ENCODE measurements around the gene HERC2. TPM values are rescaled to one million over a fixed set of nuclear protein-coding genes. Genes with fewer than 3 reads are reported as not detected.
A peak's percentile ranks its signal among the peaks of the same experiment; 100 is the strongest.
"Not testable (repeated sequence)": the region's sequence is repeated elsewhere in the genome, so short reads cannot be mapped to it uniquely, and the experiment has no call there.

HERC2 gene
- polyA plus RNA-seq, 3 donors from 2014 or later = 4.8 to 13.9 (median 7.6) TPM

- not testable (repeated sequence) for H3K27ac Mint-ChIP-seq; H3K9me3 Mint-ChIP-seq; H3K27me3 Mint-ChIP-seq (ENCODE audit: low read depth in 3 of 3); H3K4me1 Mint-ChIP-seq; DNase-seq; H3K4me3 Mint-ChIP-seq
- H3K36me3 Mint-ChIP-seq = peaks cover 25 to 51% (median 43%) of the 10 kb centered on the region in 3 donors
Measured at GRCh38 chr15:28197694-28198093, 124.3 kb downstream of the HERC2 start.

GRCh38 chr15:28196581-28196980 is 125.4 kb downstream of the HERC2 start:
- not testable (repeated sequence) for H3K4me3 Mint-ChIP-seq; DNase-seq; H3K4me1 Mint-ChIP-seq; H3K27me3 Mint-ChIP-seq (ENCODE audit: low read depth in 3 of 3); H3K27ac Mint-ChIP-seq; H3K9me3 Mint-ChIP-seq
- H3K36me3 Mint-ChIP-seq = peaks cover 25 to 50% (median 46%) of the 10 kb centered on the region in 3 donors

- H3K27ac Mint-ChIP-seq = peak overlapping the region in 3 of 6 donors; percentile 23 to 40 (median 38)
- H3K9me3 Mint-ChIP-seq = no peaks in the 10 kb centered on the region
- H3K36me3 Mint-ChIP-seq = peaks cover 19 to 54% (median 35%) of the 10 kb centered on the region in 3 donors
- H3K4me3 Mint-ChIP-seq = no peak overlapping the region
- no peak for DNase-seq
- H3K27me3 Mint-ChIP-seq (ENCODE audit: low read depth in 3 of 3) = no peaks in the 10 kb centered on the region
- peaks cover 4 to 12% of the 10 kb centered on the region in 2 donors for H3K4me1 Mint-ChIP-seq
Measured at GRCh38 chr15:28192772-28193171, 129.2 kb downstream of the HERC2 start.

GRCh38 chr15:28191832-28192231 is 130.1 kb downstream of the HERC2 start:
- Mint-ChIP-seq H3K4me1 (peaks cover 4 to 12% of the 10 kb centered on the region in 2 donors), H3K4me3 (no peak overlapping the region), H3K27me3 (ENCODE audit: low read depth in 3 of 3) (no peaks in the 10 kb centered on the region), H3K36me3 (peaks cover 22 to 57% (median 39%) of the 10 kb centered on the region in 3 donors), H3K9me3 (no peaks in the 10 kb centered on the region), H3K27ac (peak overlapping the region in 1 of 6 donors; percentile 29)
- DNase-seq = no peak

- Mint-ChIP-seq H3K4me3 (no peak overlapping the region), H3K27me3 (ENCODE audit: low read depth in 3 of 3) (no peaks in the 10 kb centered on the region), H3K36me3 (peaks cover 23 to 54% (median 37%) of the 10 kb centered on the region in 3 donors), H3K4me1 (peaks cover 4 to 12% of the 10 kb centered on the region in 2 donors), H3K27ac (peak overlapping the region in 1 of 6 donors; percentile 53), H3K9me3 (no peaks in the 10 kb centered on the region)
- DNase-seq = no peak
Measured at GRCh38 chr15:28190391-28191174, 131.4 kb downstream of the HERC2 start.

- H3K27ac Mint-ChIP-seq = no peak overlapping the region
- no peak for DNase-seq
Measured at GRCh38 chr15:28185148-28185895, 136.7 kb downstream of the HERC2 start.

GRCh38 chr15:28184166-28184565 is 137.8 kb downstream of the HERC2 start:
- Mint-ChIP-seq H3K27me3 (ENCODE audit: low read depth in 3 of 3) (no peaks in the 10 kb centered on the region), H3K36me3 (peaks cover 17 to 56% (median 20%) of the 10 kb centered on the region in 3 donors), H3K4me3 (no peak overlapping the region), H3K9me3 (no peaks in the 10 kb centered on the region), H3K4me1 (no peaks in the 10 kb centered on the region), H3K27ac (no peak overlapping the region)
- DNase-seq = no peak

More at GRCh38 chr15:28185148-28185895, 136.7 kb downstream of the HERC2 start:
- H3K4me3 Mint-ChIP-seq = no peak overlapping the region
- H3K27me3 Mint-ChIP-seq (ENCODE audit: low read depth in 3 of 3) = no peaks in the 10 kb centered on the region
- no peaks in the 10 kb centered on the region for H3K9me3 Mint-ChIP-seq
- H3K4me1 Mint-ChIP-seq = no peaks in the 10 kb centered on the region
- H3K36me3 Mint-ChIP-seq = peaks cover 18 to 58% (median 21%) of the 10 kb centered on the region in 3 donors

GRCh38 chr15:28182731-28183130 is 139.2 kb downstream of the HERC2 start:
- Mint-ChIP-seq H3K9me3 (no peaks in the 10 kb centered on the region), H3K27me3 (ENCODE audit: low read depth in 3 of 3) (no peaks in the 10 kb centered on the region), H3K4me1 (no peaks in the 10 kb centered on the region), H3K27ac (no peak overlapping the region), H3K4me3 (no peak overlapping the region), H3K36me3 (peaks cover 18 to 53% (median 19%) of the 10 kb centered on the region in 3 donors)
- DNase-seq = no peak

- Mint-ChIP-seq H3K36me3 (peaks cover 17 to 54% (median 19%) of the 10 kb centered on the region in 3 donors), H3K27me3 (ENCODE audit: low read depth in 3 of 3) (no peaks in the 10 kb centered on the region), H3K27ac (peak overlapping the region in 1 of 6 donors; percentile 31), H3K4me3 (no peak overlapping the region), H3K9me3 (no peaks in the 10 kb centered on the region), H3K4me1 (no peaks in the 10 kb centered on the region)
- no peak for DNase-seq
Measured at GRCh38 chr15:28182216-28182615, 139.8 kb downstream of the HERC2 start.

- no peak overlapping the region for H3K27ac Mint-ChIP-seq
- no peaks in the 10 kb centered on the region for H3K9me3 Mint-ChIP-seq
- peaks cover 19 to 54% (median 20%) of the 10 kb centered on the region in 3 donors for H3K36me3 Mint-ChIP-seq
- no peak overlapping the region for H3K4me3 Mint-ChIP-seq
- no peak for DNase-seq
- no peaks in the 10 kb centered on the region for H3K27me3 Mint-ChIP-seq (ENCODE audit: low read depth in 3 of 3)
- H3K4me1 Mint-ChIP-seq = no peaks in the 10 kb centered on the region
Measured at GRCh38 chr15:28181366-28181765, 140.6 kb downstream of the HERC2 start.

GRCh38 chr15:28179270-28179669 is 142.7 kb downstream of the HERC2 start:
- DNase-seq = no peak
- H3K9me3 Mint-ChIP-seq = no peaks in the 10 kb centered on the region
- H3K27ac Mint-ChIP-seq = no peak overlapping the region
- H3K4me3 Mint-ChIP-seq = no peak overlapping the region
- peaks cover 23 to 56% (median 26%) of the 10 kb centered on the region in 3 donors for H3K36me3 Mint-ChIP-seq
- no peaks in the 10 kb centered on the region for H3K27me3 Mint-ChIP-seq (ENCODE audit: low read depth in 3 of 3)
- H3K4me1 Mint-ChIP-seq = no peaks in the 10 kb centered on the region

- H3K4me1 Mint-ChIP-seq = no peaks in the 10 kb centered on the region
- peaks cover 23 to 60% (median 26%) of the 10 kb centered on the region in 3 donors for H3K36me3 Mint-ChIP-seq
- H3K27me3 Mint-ChIP-seq (ENCODE audit: low read depth in 3 of 3) = no peaks in the 10 kb centered on the region
- no peaks in the 10 kb centered on the region for H3K9me3 Mint-ChIP-seq
- no peak for DNase-seq
- H3K4me3 Mint-ChIP-seq = no peak overlapping the region
- H3K27ac Mint-ChIP-seq = no peak overlapping the region
Measured at GRCh38 chr15:28178727-28179126, 143.3 kb downstream of the HERC2 start.

GRCh38 chr15:28178290-28178689 is 143.7 kb downstream of the HERC2 start:
- Mint-ChIP-seq H3K27ac (no peak overlapping the region), H3K9me3 (no peaks in the 10 kb centered on the region), H3K4me1 (no peaks in the 10 kb centered on the region), H3K27me3 (ENCODE audit: low read depth in 3 of 3) (peaks cover 0 to 2% (median 0%) of the 10 kb centered on the region in 3 donors), H3K4me3 (no peak overlapping the region), H3K36me3 (peaks cover 23 to 61% (median 26%) of the 10 kb centered on the region in 3 donors)
- no peak for DNase-seq

GRCh38 chr15:28169366-28169765 is 152.6 kb downstream of the HERC2 start:
- H3K4me1 Mint-ChIP-seq = no peaks in the 10 kb centered on the region
- no peak for DNase-seq
- no peaks in the 10 kb centered on the region for H3K9me3 Mint-ChIP-seq
- H3K36me3 Mint-ChIP-seq = peaks cover 38 to 71% (median 46%) of the 10 kb centered on the region in 3 donors
- H3K4me3 Mint-ChIP-seq = no peak overlapping the region
- no peak overlapping the region for H3K27ac Mint-ChIP-seq
- H3K27me3 Mint-ChIP-seq (ENCODE audit: low read depth in 3 of 3) = peaks cover 0 to 5% (median 2%) of the 10 kb centered on the region in 3 donors

All from immature natural killer cell (primary cell).